Measurements from ENCODE around the gene VEGFC.

Gene VEGFC

DNA sequence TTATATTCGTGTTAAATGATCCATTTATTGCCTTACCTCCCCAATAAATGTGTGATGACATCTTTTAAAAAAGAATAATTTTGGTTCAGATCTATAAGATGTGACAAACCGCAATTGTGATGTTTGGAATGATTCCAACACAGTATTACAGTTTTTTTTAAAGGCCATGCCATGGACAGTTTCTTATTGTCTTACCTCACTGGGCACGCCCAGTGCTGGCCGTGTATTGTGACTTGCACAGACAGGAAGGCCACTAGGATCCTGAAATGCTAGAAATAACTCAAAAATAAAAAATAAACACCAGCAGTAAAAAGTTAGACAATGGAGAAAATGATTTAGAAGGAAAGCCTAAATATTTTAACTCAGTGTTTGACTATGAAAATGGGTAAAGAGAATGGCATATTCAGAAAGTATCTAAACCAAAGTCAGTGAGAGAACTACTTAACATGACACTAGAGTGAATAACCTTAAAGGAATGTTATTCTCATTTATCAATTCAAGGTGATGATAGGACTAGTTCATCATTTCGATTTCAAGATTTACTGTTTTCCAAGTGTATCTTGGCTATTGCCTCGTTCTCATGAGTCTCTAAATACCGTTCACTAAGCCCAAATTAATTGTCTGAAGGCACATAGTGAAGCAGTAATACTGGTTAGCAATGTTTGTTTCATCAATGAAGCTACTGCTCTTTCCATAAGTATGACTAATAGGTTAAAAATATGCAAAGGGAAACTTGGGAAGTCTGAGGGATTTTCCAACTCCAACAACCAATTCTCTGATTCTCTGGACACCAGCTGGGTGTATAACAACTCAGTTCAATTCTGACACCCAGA, 46.1 kb upstream of the VEGFC start:
- no peak overlapping the region for H3K9ac ChIP-seq
- TF ChIP-seq, protein P1, sequence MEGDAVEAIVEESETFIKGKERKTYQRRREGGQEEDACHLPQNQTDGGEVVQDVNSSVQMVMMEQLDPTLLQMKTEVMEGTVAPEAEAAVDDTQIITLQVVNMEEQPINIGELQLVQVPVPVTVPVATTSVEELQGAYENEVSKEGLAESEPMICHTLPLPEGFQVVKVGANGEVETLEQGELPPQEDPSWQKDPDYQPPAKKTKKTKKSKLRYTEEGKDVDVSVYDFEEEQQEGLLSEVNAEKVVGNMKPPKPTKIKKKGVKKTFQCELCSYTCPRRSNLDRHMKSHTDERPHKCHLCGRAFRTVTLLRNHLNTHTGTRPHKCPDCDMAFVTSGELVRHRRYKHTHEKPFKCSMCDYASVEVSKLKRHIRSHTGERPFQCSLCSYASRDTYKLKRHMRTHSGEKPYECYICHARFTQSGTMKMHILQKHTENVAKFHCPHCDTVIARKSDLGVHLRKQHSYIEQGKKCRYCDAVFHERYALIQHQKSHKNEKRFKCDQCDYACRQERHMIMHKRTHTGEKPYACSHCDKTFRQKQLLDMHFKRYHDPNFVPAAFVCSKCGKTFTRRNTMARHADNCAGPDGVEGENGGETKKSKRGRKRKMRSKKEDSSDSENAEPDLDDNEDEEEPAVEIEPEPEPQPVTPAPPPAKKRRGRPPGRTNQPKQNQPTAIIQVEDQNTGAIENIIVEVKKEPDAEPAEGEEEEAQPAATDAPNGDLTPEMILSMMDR (conservative IDR thresholded peaks at IDR 0.05; ENCODE audit: low read depth, low read length) = no peak
- no peaks in the 10 kb centered on the region for H3K79me2 ChIP-seq (ENCODE audit: insufficient read depth, low read depth)
- H3K27me3 ChIP-seq (ENCODE audit: insufficient read depth, low read depth) = no peaks in the 10 kb centered on the region
- no peaks in the 10 kb centered on the region for H4K20me1 ChIP-seq (ENCODE audit: insufficient read depth)
- no peak overlapping the region for H3K4me3 ChIP-seq (IDR thresholded peaks at IDR 0.05; ENCODE audit: insufficient read depth, low read depth, low read length)
- H3K4me1 ChIP-seq (ENCODE audit: low read depth, poor library complexity, severe bottlenecking) = peaks cover 17% of the 10 kb centered on the region
- no peak overlapping the region for H2AFZ ChIP-seq (ENCODE audit: low read depth)
- no peak overlapping the region for H3K4me2 ChIP-seq
- no peak overlapping the region for H3K27ac ChIP-seq
- H3K36me3 ChIP-seq (ENCODE audit: insufficient read depth) = no peaks in the 10 kb centered on the region

DNA sequence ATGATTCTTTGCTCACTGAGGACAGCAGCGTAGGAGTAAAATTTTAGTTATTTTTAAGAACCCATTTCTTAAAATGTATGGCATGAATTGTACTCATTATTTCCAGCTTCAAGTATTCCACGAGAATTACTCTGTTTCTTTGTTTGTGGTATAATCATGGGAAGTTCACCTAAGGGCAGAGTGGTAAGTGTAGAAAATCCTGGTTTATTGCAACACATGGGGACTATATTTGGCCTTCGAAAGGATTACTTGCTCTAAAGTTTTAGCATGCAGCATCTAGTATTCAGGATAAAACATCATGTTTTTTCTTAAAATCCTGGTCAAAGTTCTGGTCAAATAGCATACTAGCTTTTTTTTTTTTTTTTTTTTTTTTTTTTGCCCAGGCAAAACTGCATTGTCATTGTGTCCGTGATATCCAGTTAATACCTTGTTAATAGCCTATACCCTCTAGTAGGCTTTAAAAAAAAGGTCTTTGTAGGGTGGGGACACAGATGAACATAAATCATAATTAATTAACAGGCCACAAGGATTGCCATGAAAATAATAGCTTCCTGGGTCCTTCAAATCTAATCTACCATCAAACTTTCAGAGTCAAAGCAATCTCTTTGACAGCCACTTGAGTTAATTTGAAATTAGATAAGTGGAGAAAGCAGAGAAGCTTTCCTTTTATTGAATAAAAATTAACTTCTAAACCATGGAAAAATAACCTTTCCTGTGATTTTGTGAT, 44.6 kb upstream of the VEGFC start:
- Histone ChIP-seq H3K79me2 (ENCODE audit: insufficient read depth, low read depth) (no peaks in the 10 kb centered on the region), H2AFZ (ENCODE audit: low read depth) (no peak overlapping the region), H3K27me3 (ENCODE audit: insufficient read depth, low read depth) (no peaks in the 10 kb centered on the region), H3K4me2 (no peak overlapping the region), H3K4me3 (IDR thresholded peaks at IDR 0.05; ENCODE audit: insufficient read depth, low read depth, low read length) (no peak overlapping the region), H3K9ac (no peak overlapping the region), H3K36me3 (ENCODE audit: insufficient read depth) (no peaks in the 10 kb centered on the region), H3K27ac (no peak overlapping the region), H3K4me1 (ENCODE audit: low read depth, poor library complexity, severe bottlenecking) (peaks cover 17% of the 10 kb centered on the region), H4K20me1 (ENCODE audit: insufficient read depth) (no peaks in the 10 kb centered on the region)
- TF ChIP-seq, protein P1 (conservative IDR thresholded peaks at IDR 0.05; ENCODE audit: low read depth, low read length) = no peak

DNA sequence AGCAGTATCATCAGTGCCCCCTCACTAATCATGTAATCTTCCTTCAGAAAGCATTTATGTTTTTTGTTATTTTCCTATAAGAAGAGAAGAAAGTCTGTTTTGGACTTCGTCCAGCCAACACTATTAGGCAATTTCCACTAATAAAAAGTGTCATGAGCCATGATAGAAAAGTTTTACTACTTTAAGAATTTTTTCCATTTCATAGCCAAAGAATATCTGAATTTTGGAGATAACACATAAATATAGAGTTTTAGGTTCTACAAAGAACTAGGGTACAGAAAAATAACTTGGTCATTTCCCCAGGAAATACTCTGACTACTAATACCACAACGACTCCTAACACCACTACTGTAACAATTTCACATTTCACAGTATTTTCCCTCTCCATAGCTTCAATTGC, 41.8 kb upstream of the VEGFC start:
- Histone ChIP-seq H3K36me3 (ENCODE audit: insufficient read depth) (no peaks in the 10 kb centered on the region), H3K27ac (no peak overlapping the region), H3K27me3 (ENCODE audit: insufficient read depth, low read depth) (no peaks in the 10 kb centered on the region), H3K4me3 (IDR thresholded peaks at IDR 0.05; ENCODE audit: insufficient read depth, low read depth, low read length) (no peak overlapping the region), H4K20me1 (ENCODE audit: insufficient read depth) (no peaks in the 10 kb centered on the region), H3K4me2 (no peak overlapping the region), H3K79me2 (ENCODE audit: insufficient read depth, low read depth) (no peaks in the 10 kb centered on the region), H3K9ac (no peak overlapping the region), H2AFZ (ENCODE audit: low read depth) (no peak overlapping the region), H3K4me1 (ENCODE audit: low read depth, poor library complexity, severe bottlenecking) (peaks cover 7% of the 10 kb centered on the region)
- TF ChIP-seq, protein P1 (conservative IDR thresholded peaks at IDR 0.05; ENCODE audit: low read depth, low read length) = no peak

DNA sequence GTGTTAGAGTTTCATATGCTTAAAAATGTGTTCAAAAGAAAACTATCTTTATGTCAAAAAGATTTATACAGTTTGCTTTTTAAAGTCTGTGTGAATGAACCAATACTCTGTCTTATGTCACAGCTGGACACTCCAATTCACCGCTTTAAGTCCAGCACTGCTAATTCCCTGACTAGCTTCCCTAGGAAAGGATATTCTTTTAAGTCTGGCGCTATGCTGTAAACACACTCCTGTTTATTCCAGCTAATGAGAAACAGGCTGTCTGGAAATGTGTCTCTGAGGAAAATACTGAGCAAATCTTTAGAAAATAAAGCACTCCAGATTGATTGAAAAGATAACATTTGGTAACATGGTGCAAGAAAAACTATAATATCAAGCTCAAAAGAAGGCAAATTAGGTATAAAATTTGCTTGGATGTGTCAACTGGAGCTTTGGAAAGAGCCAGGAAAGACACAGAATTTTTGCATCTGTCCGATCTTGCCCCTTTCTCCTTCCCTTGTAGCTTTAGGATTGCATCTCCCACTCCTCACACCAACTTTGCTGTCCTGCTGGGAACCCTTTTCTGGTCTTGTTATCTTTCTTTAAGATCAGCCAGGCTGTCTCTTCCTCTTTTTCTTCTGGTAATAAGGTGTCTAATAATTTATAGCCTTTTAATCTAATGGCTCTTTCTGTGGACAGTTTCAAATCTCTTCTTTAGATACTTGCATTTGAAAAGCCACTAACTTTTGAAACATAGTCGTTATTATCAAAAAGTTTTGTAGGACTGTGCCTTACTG, 40.9 kb upstream of the VEGFC start:
- no peak overlapping the region for H3K4me2 ChIP-seq
- H3K79me2 ChIP-seq (ENCODE audit: insufficient read depth, low read depth) = no peaks in the 10 kb centered on the region
- no peak overlapping the region for H3K9ac ChIP-seq
- no peaks in the 10 kb centered on the region for H3K27me3 ChIP-seq (ENCODE audit: insufficient read depth, low read depth)
- H4K20me1 ChIP-seq (ENCODE audit: insufficient read depth) = no peaks in the 10 kb centered on the region
- H2AFZ ChIP-seq (ENCODE audit: low read depth) = no peak overlapping the region
- no peak overlapping the region for H3K4me3 ChIP-seq (IDR thresholded peaks at IDR 0.05; ENCODE audit: insufficient read depth, low read depth, low read length)
- peaks cover 7% of the 10 kb centered on the region for H3K4me1 ChIP-seq (ENCODE audit: low read depth, poor library complexity, severe bottlenecking)
- no peak overlapping the region for H3K27ac ChIP-seq
- no peaks in the 10 kb centered on the region for H3K36me3 ChIP-seq (ENCODE audit: insufficient read depth)
- TF ChIP-seq, protein P1 (conservative IDR thresholded peaks at IDR 0.05; ENCODE audit: low read depth, low read length) = no peak
